ENCODE measurements around the gene KAZN.

KAZN gene

GRCh38 chr1:14875524-14876509 lies 277.3 kb downstream of the KAZN start:
- no peaks in the 10 kb centered on the region for H3K9me3 ChIP-seq (ENCODE audit: low read length)
- no peak overlapping the region for H3K4me3 ChIP-seq (ENCODE audit: low read depth, low read length, poor library complexity, severe bottlenecking)
- no peaks in the 10 kb centered on the region for H3K27me3 ChIP-seq (ENCODE audit: insufficient read depth, low read length)
- no peak overlapping the region for H3K9ac ChIP-seq (ENCODE audit: low read length)
- TF ChIP-seq CTCF (IDR thresholded peaks at IDR 0.05; ENCODE audit: low read length) (no peak), EZH2 (IDR thresholded peaks at IDR 0.05; ENCODE audit: borderline replicate concordance, low read length) (no peak)
- H3K4me2 ChIP-seq (ENCODE audit: low read length), result no peak overlapping the region
- H3K27ac ChIP-seq (ENCODE audit: low read depth, low read length, poor library complexity, severe bottlenecking), result no peak overlapping the region
- no peak overlapping the region for H2AFZ ChIP-seq (ENCODE audit: low read length)
- H4K20me1 ChIP-seq (ENCODE audit: insufficient read depth, low read length), result no peaks in the 10 kb centered on the region
- no peaks in the 10 kb centered on the region for H3K4me1 ChIP-seq (ENCODE audit: insufficient read depth, low read length, severe bottlenecking)
- H3K79me2 ChIP-seq (ENCODE audit: insufficient read depth, low read length), result no peaks in the 10 kb centered on the region
- no peaks in the 10 kb centered on the region for H3F3A ChIP-seq (ENCODE audit: insufficient read depth, low read length)
- no peaks in the 10 kb centered on the region for H3K9me2 ChIP-seq (ENCODE audit: low read depth, low read length)
- no peaks in the 10 kb centered on the region for H3K36me3 ChIP-seq (ENCODE audit: insufficient read depth, low read length)

- H3K36me3 ChIP-seq (ENCODE audit: insufficient read depth, low read length), result no peaks in the 10 kb centered on the region; the same call in 1 of the 2 replicates
- no peak overlapping the region for H3K9ac ChIP-seq (ENCODE audit: low read length)
- H3K27me3 ChIP-seq (ENCODE audit: insufficient read depth, low read length), result no peaks in the 10 kb centered on the region
- H3K9me3 ChIP-seq (ENCODE audit: low read length), result no peaks in the 10 kb centered on the region
- H3K4me2 ChIP-seq (ENCODE audit: low read length), result no peak overlapping the region
- no peaks in the 10 kb centered on the region for H3K9me2 ChIP-seq (ENCODE audit: low read depth, low read length)
- H3K27ac ChIP-seq (ENCODE audit: low read depth, low read length, poor library complexity, severe bottlenecking), result no peak overlapping the region
- peaks cover 4% of the 10 kb centered on the region for H3K4me1 ChIP-seq (ENCODE audit: insufficient read depth, low read length, severe bottlenecking)
- no peak overlapping the region for H3K4me3 ChIP-seq (ENCODE audit: low read depth, low read length, poor library complexity, severe bottlenecking)
- no peak overlapping the region for H2AFZ ChIP-seq (ENCODE audit: low read length)
- no peak for TF ChIP-seq EZH2 (IDR thresholded peaks at IDR 0.05; ENCODE audit: borderline replicate concordance, low read length)
- TF ChIP-seq CTCF (IDR thresholded peaks at IDR 0.05; ENCODE audit: low read length), result no peak
- no peaks in the 10 kb centered on the region for H3K79me2 ChIP-seq (ENCODE audit: insufficient read depth, low read length)
- no peaks in the 10 kb centered on the region for H3F3A ChIP-seq (ENCODE audit: insufficient read depth, low read length)
- H4K20me1 ChIP-seq (ENCODE audit: insufficient read depth, low read length), result no peaks in the 10 kb centered on the region
These were observed 278.3 kb downstream of the KAZN start for GRCh38 chr1:14876747-14877146.

- Histone ChIP-seq H3K36me3 (ENCODE audit: insufficient read depth, low read length) (no peaks in the 10 kb centered on the region; the same call in 1 of the 2 replicates), H3K27ac (ENCODE audit: low read depth, low read length, poor library complexity, severe bottlenecking) (no peak overlapping the region), H3K4me2 (ENCODE audit: low read length) (no peak overlapping the region)
These were observed 278.7 kb downstream of the KAZN start for GRCh38 chr1:14877224-14877623.

More at GRCh38 chr1:14877224-14877623, 278.7 kb downstream of the KAZN start:
- Histone ChIP-seq H3K27me3 (ENCODE audit: insufficient read depth, low read length) (no peaks in the 10 kb centered on the region), H3K4me1 (ENCODE audit: insufficient read depth, low read length, severe bottlenecking) (peaks cover 9% of the 10 kb centered on the region), H3K9me3 (ENCODE audit: low read length) (no peaks in the 10 kb centered on the region), H3K4me3 (ENCODE audit: low read depth, low read length, poor library complexity, severe bottlenecking) (no peak overlapping the region), H4K20me1 (ENCODE audit: insufficient read depth, low read length) (no peaks in the 10 kb centered on the region), H3K79me2 (ENCODE audit: insufficient read depth, low read length) (no peaks in the 10 kb centered on the region), H3F3A (ENCODE audit: insufficient read depth, low read length) (no peaks in the 10 kb centered on the region), H3K9me2 (ENCODE audit: low read depth, low read length) (no peaks in the 10 kb centered on the region), H2AFZ (ENCODE audit: low read length) (no peak overlapping the region), H3K9ac (ENCODE audit: low read length) (no peak overlapping the region)
- no peak for TF ChIP-seq CTCF (IDR thresholded peaks at IDR 0.05; ENCODE audit: low read length)
- TF ChIP-seq EZH2 (IDR thresholded peaks at IDR 0.05; ENCODE audit: borderline replicate concordance, low read length), result no peak
